SU-DHL-6 (cell line): ENCODE results near the gene USB1.
A peak's percentile ranks its signal among the peaks of the same experiment; 100 is the strongest.
"Not testable (repeated sequence)": the region's sequence is repeated elsewhere in the genome, so short reads cannot be mapped to it uniquely, and the experiment has no call there.

Source experiments
- H2AFZ ChIP-seq: fragments of 200-600 bp; sonication (generic); 2 replicates; pipeline ENCODE4 v1.6.1; 2014; ENCODE audit warnings: low read depth, mild to moderate bottlenecking, moderate library complexity, mixed read lengths, antibody characterized with exemption, low read length; ENCODE audit not compliant: severe bottlenecking
- H3F3A ChIP-seq: fragments of 200-600 bp; shearing (Covaris generic); 2 replicates; pipeline ENCODE4 v1.6.0; 2016; ENCODE audit warnings: antibody characterized with exemption, mild to moderate bottlenecking; ENCODE audit not compliant: insufficient read depth
- H3K27ac ChIP-seq: fragments of 200-600 bp; sonication (generic); 2 replicates; pipeline ENCODE4 v1.5.1; 2016; ENCODE audit warnings: low read depth, mild to moderate bottlenecking, low read length, moderate library complexity, mixed read lengths
- H3K27me3 ChIP-seq: fragments of 200-600 bp; sonication (generic), shearing (Covaris generic); 2 replicates; pipeline ENCODE4 v1.6.0; 2014; ENCODE audit warnings: mild to moderate bottlenecking, low read length
- H3K36me3 ChIP-seq: fragments of 200-600 bp; sonication (generic); 2 replicates; pipeline ENCODE4 v1.6.1; 2014; ENCODE audit warnings: mild to moderate bottlenecking, low read length, mixed read lengths
- H3K4me2 ChIP-seq: fragments of 300-600, 200-600 bp; shearing (Covaris generic), sonication (generic); 2 replicates; pipeline ENCODE4 v1.6.0; 2014; ENCODE audit warnings: low read length, low read depth, mild to moderate bottlenecking; ENCODE audit not compliant: poor library complexity, severe bottlenecking
- H3K4me3 ChIP-seq: fragments of 200-600 bp; sonication (generic); 2 replicates; pipeline ENCODE4 v1.5.1; 2014; ENCODE audit warnings: antibody characterized with exemption, low read length, mild to moderate bottlenecking, mixed read lengths; ENCODE audit not compliant: insufficient read depth, poor library complexity, severe bottlenecking
- H3K79me2 ChIP-seq: fragments of 200-600 bp; sonication (generic); 2 replicates; pipeline ENCODE4 v1.6.1; 2014; ENCODE audit warnings: mild to moderate bottlenecking, low read length, moderate library complexity; ENCODE audit not compliant: insufficient read depth
- H3K9ac ChIP-seq: fragments of 200-600 bp; sonication (generic); 2 replicates; pipeline ENCODE4 v1.7.0; 2014; ENCODE audit warnings: mild to moderate bottlenecking, low read length
- H3K9me2 ChIP-seq: fragments of 200-600 bp; sonication (generic); replicated peaks from 2 replicates; pipeline ENCODE4 v1.6.1; 2014; ENCODE audit warnings: low read length; ENCODE audit not compliant: insufficient read depth
- H3K9me3 ChIP-seq: fragments of 200-600 bp; sonication (generic); 2 replicates; pipeline ENCODE4 v1.6.1; 2014; ENCODE audit warnings: low read length, mixed read lengths; ENCODE audit not compliant: insufficient read depth
- H4K20me1 ChIP-seq: fragments of 200-600 bp; sonication (generic); 2 replicates; pipeline ENCODE4 v1.6.1; 2014; ENCODE audit warnings: low read depth, mild to moderate bottlenecking, antibody characterized with exemption, low read length, moderate library complexity, mixed read lengths
- CTCF ChIP-seq: fragments of 200-600 bp; sonication (generic); IDR thresholded peaks from one replicate; pipeline ENCODE4 v1.5.1; 2017; ENCODE audit warnings: antibody characterized with exemption, mild to moderate bottlenecking, low read length, moderate library complexity; ENCODE audit not compliant: insufficient read depth, poor library complexity, severe bottlenecking
- EZH2phosphoT487 ChIP-seq: fragments of 200-600 bp; sonication (generic), shearing (Covaris generic); conservative IDR thresholded peaks from 2 replicates; pipeline ENCODE4 v1.6.1; 2018; ENCODE audit warnings: mild to moderate bottlenecking, antibody characterized with exemption, low read length, moderate library complexity, mixed read lengths

USB1 gene

DNA sequence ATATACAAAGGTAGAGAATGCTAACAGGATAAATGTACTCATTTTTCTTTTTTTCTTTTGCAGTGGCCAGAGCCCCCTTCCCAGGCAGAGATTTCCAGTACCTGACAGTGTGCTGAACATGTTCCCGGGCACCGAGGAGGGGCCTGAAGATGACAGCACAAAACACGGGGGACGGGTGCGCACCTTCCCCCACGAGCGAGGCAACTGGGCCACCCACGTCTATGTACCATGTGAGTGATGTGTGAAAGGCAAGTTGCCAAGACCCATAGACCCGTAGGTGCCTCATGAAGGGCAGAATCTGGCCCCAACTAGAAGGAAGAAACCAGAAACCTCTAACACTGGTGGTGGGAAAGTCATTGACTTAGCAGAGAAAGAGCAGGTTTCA lies 1.2 kb downstream of the USB1 start:
- Histone ChIP-seq H3K27me3 (no peaks in the 10 kb centered on the region), H3K27ac (no peak overlapping the region), H3K4me3 (no peak overlapping the region), H3K36me3 (peaks cover 6% of the 10 kb centered on the region; the same call in 1 of the 2 replicates), H3F3A (peaks cover 15% of the 10 kb centered on the region), H3K79me2 (no peaks in the 10 kb centered on the region), H3K9me2 (no peaks in the 10 kb centered on the region), H2AFZ (no peak overlapping the region), H3K9me3 (no peaks in the 10 kb centered on the region), H3K4me2 (peak overlapping the region; percentile 95), H3K9ac (no peak overlapping the region), H4K20me1 (no peaks in the 10 kb centered on the region)
- TF ChIP-seq CTCF (no peak), EZH2phosphoT487 (no peak)

GRCh38 chr16:58002936-58003335 lies 1.7 kb downstream of the USB1 start:
- H3K9me3 ChIP-seq, result no peaks in the 10 kb centered on the region
- H3K4me2 ChIP-seq, result no peak overlapping the region
- H3K36me3 ChIP-seq, result peaks cover 7% of the 10 kb centered on the region; the same call in 1 of the 2 replicates
- H3K9ac ChIP-seq, result no peak overlapping the region
- no peak overlapping the region for H3K27ac ChIP-seq
- no peaks in the 10 kb centered on the region for H3K27me3 ChIP-seq
- no peak overlapping the region for H3K4me3 ChIP-seq
- H2AFZ ChIP-seq, result no peak overlapping the region
- no peaks in the 10 kb centered on the region for H4K20me1 ChIP-seq
- H3K79me2 ChIP-seq, result no peaks in the 10 kb centered on the region
- peaks cover 15% of the 10 kb centered on the region for H3F3A ChIP-seq
- TF ChIP-seq EZH2phosphoT487, result no peak
- TF ChIP-seq CTCF, result no peak
- no peaks in the 10 kb centered on the region for H3K9me2 ChIP-seq

GRCh38 chr16:58004736-58005135 lies 3.5 kb downstream of the USB1 start:
- not testable (repeated sequence) for H3K79me2 ChIP-seq, H3K4me2 ChIP-seq, H3K9me3 ChIP-seq, H4K20me1 ChIP-seq, H2AFZ ChIP-seq, H3K27ac ChIP-seq, H3K4me3 ChIP-seq, H3K9me2 ChIP-seq, H3K36me3 ChIP-seq, H3K9ac ChIP-seq, H3K27me3 ChIP-seq
- H3F3A ChIP-seq, result peaks cover 11% of the 10 kb centered on the region

- H2AFZ ChIP-seq, result no peak overlapping the region
- no peaks in the 10 kb centered on the region for H3K9me3 ChIP-seq
- no peak overlapping the region for H3K4me3 ChIP-seq
- no peaks in the 10 kb centered on the region for H4K20me1 ChIP-seq
- H3K27ac ChIP-seq, result no peak overlapping the region
- H3K79me2 ChIP-seq, result peaks cover 6% of the 10 kb centered on the region; the same call in 1 of the 2 replicates
- no peaks in the 10 kb centered on the region for H3K27me3 ChIP-seq
- H3K9me2 ChIP-seq, result no peaks in the 10 kb centered on the region
- H3K4me2 ChIP-seq, result no peak overlapping the region
- TF ChIP-seq CTCF (no peak), EZH2phosphoT487 (no peak)
- no peak overlapping the region for H3K9ac ChIP-seq
- H3K36me3 ChIP-seq, result peaks cover 9% of the 10 kb centered on the region; the same call in 1 of the 2 replicates
- no peaks in the 10 kb centered on the region for H3F3A ChIP-seq
Observed at GRCh38 chr16:58009856-58010416, 8.7 kb downstream of the USB1 start.
